Measurements from ENCODE around the gene MEGF6.

Gene MEGF6

DNA sequence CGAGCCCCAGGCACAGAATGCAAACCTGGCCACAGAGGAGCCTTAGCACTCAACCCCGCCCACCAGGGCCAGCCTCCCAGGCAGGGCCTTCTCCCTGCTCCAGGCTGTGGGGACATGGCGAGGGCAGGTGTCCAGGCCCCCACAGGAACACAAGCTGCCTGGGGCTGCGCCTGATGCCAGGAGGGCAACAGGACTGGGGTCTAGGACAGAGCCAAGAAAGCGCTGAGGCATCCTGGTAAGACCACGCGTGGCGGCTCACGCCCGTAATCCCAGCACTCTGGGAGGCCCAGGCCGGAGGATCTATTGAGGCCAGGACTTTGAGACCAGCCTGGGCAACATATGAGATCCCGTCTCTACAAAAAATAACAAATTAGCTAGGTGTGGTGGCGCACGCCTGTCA, 59.1 kb downstream of the MEGF6 start:
- DNase-seq: no peak

DNA sequence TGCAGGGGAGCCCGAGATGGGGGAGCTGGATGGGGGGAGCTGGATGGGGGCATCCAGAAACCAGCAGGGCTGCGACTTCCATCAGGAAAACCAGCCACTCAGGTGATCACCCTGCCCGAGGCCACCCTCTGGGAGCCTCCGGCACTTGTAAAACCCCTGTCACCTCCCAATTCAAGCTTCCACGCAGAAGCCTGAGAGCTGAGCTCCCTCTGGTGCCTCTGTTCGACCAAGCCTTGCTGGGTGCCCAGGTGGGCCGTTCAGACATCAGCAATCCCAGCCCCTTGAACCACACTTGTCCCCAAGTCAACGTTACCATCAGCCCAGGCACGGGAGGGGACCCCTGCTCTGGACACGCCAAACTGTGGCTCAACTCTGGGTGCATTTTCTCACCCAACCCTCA, 59.6 kb downstream of the MEGF6 start:
- DNase-seq: no peak

- DNase-seq: no peak
Observed at GRCh38 chr1:3551290-3551678, 60.0 kb downstream of the MEGF6 start.

- DNase-seq: no peak
Observed at GRCh38 chr1:3550511-3551289, 60.6 kb downstream of the MEGF6 start.

DNA sequence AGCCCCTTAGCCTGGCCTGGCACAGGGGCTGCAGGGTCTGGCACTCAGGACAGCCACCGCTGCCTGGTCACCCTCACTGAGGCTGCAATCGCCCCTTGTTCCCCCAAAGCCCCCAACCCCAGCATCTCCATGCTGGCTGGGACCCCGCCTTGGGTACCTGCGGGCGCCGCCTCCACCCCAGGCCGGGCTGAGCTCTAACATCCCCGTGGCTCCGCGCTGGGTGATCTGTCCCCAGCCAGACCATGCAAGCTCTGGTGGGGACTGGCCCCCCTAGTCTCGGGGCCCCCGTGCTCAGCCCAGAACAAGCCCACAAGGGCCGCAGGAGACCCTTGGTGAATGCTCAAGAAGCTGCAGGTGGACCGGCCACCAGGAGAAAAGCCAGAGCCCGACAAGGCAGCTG, 62.4 kb downstream of the MEGF6 start:
- DNase-seq: no peak

DNA sequence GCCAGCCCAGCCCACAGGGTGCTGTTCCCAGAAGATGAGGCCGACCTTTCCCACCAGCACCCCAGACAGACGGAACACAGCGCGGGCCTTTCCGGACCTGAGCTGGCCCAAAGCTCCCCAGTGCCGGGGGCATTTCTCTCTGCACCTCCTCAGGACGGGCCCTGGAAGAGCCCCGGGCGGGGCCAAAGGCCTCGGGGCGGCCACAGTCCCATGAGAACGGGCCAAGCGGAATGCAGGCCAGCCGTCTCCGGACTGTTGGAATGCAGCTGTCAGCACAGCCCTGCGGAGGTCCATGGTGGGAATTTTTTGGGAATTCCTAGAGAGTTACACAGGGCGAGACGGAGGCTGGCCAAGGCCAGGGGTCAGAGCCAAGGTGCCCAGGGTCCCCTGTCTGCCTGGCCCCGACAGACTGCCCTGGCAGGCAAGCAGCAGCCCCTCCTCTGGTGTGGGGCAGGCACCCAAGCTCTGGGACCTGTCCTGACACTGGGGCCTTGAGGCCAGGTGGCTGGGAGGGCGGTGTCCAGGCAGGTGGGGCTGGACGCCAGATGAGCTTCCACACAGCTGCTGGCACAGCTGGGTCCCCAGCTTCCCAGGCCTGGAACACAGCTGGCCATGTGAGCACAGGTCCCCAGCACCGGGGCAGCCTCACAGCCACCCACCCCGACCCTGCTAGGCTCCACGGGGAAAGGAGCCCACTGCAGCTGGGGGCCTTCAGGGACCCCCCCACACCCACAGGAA, 63.0 kb downstream of the MEGF6 start:
- no peak for DNase-seq

- no peak for DNase-seq
Observed at GRCh38 chr1:3547055-3548005, 64.0 kb downstream of the MEGF6 start.

DNA sequence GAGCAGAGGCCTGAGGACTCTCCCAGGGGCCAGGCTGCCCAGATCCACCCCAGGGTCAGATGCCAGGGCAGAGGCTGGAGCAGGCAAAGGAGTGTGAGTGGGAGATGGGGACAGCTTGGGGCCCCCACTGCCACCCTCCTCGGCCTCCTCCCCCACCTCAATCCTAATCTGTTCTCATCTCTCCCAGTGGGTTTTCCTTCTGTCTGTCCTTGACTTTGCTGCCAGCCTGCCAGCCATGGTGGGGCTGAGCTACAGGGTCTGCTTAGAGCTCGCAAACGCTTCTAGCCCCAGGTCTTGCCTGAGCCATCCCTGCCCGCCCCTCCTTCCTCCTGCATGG, 65.3 kb downstream of the MEGF6 start:
- DNase-seq: no peak

- no peak for DNase-seq
Observed at GRCh38 chr1:3545363-3546047, 65.8 kb downstream of the MEGF6 start.

DNA sequence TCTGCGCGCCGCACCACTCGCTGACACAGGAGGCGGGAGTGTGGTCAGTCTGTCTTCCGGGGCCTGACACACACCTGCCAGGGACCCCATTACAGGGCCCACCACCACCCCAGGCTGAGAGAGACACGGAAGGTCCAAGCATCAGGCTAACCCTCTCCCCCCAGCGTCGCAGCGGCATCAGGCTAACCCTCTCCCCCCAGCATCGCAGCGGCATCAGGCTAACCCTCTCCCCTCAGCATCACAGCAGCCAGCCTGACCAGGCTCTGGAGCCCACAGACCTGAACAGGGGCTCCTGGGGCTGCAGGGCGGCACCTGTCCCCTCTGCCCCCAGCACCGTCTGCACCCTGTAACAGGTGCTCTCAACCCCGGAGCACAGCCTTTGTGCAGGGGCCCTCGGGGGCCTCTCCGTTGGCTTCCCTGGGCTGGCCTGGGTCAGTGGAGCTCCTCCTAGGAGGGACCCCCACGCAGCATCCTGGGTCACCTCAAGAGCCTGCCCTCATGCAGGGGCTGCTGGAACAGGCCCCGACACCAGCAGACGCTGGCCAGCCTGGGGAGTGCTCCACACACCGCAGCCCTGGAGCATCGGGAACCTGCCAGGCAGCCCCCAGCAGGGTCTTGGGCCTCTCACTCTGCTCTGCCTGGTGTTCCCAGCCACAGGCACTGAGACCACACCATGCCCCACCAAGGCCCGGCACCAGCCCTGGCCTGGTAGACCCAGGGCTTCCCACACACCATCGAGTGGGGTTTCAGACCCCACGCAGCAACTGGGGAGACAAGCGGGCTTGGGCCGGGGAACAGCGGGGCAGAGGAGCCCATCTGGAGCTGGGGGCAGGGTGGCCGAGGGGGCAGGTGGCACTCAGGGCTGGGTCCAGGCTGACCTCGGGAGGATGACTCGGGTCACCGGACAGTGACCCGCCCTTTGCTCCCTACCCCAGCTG, 67.0 kb downstream of the MEGF6 start:
- DNase-seq: no peak

GRCh38 chr1:3543076-3544039, 68.0 kb downstream of the MEGF6 start:
- no peak for DNase-seq

DNA sequence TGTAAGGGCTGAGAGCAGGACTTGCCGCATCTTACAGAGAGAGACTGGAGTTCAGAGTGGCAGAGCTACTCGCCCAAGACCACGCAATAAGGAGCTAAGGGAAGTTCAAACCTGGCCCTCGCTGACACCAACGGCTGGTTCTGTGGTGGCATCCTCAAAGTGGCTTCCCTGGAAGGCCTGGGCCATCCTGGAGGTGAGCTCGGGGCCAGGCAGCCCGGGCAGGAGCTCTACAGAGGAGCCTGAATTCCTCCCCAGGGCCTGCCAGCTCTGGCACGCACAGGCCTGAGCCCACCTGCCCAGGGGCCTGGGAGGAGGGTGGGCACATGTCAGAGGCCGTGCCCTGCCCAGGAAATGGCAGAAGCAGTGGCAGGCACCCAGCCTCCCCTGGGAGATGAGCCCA, 68.6 kb downstream of the MEGF6 start:
- DNase-seq: no peak

DNA sequence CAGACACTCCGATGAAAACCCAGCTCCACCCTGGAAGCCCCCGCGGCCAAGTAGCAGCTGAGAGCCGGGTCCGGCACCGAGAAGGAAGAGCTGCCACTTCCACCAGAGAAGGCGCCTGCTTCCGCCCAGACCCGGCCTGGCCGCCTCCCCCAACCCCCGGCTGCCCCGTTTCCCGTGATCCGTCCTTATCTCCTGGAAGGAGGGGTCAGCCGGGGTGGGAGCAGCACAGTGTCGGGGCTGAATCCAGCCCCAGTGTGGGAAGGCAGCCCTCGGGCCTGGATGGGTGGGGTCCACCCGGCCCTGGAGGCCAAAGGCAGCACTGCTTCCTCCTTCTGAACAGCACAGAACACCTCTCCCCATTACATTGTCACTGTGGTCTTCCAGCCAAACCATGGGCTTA, 69.4 kb downstream of the MEGF6 start:
- DNase-seq: no peak

DNA sequence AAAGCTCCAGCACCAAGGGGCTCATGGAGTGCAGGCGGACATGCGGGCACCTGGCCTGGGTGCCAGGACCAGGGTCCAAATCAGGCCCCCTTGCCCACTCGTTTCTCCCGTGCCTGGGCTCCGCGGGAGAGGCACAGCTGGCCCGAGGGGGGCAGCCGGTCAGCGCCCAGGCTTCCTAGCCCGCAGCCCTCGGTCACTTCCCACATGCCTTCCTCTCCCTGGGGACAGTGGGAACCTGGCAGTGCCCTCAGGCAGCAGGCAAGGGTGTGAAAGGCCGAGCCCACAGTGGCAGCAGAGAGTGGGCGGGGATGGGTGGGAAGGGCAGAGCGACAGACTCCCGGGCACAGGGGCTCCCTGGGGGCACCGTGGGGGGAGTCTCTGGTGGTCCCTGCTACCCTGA, 69.8 kb downstream of the MEGF6 start:
- DNase-seq: no peak

- DNase-seq: no peak
Observed at GRCh38 chr1:3540876-3541275, 70.4 kb downstream of the MEGF6 start.

DNA sequence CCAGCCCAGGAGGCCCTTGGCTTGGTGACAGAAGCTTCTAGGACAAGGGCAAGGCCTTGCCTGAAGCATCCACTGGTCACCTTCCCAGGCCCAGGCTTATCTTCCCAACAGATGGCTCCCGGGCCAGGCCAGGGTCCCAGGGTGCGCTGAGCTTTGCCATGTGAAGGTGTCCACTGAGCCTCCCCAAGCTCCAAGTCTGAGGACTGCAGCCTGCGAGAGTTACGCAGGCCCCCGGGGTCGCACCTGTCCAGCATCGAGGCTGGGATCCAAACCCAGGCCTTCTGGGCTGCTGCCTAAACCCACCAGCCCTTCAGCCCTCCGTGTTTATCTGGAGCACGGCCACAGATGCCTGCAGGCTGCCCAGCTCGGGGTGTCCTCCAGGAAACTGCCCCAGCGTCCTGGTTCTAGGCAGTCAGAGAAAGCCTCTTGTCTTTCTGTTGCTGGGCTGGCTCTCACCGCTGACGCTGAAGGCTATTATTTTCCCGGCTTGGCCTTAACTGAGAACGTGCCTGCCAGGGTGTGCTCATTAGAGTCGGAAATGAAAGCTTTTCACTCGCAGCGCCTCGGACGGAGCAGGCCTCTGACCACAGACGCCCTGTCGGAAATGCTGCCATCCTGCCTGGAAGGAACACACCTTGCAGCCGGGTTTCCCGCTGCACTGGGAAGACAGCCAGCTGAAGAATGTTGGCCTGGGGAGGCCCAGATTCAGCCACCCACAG, 71.4 kb downstream of the MEGF6 start:
- DNase-seq: no peak

DNA sequence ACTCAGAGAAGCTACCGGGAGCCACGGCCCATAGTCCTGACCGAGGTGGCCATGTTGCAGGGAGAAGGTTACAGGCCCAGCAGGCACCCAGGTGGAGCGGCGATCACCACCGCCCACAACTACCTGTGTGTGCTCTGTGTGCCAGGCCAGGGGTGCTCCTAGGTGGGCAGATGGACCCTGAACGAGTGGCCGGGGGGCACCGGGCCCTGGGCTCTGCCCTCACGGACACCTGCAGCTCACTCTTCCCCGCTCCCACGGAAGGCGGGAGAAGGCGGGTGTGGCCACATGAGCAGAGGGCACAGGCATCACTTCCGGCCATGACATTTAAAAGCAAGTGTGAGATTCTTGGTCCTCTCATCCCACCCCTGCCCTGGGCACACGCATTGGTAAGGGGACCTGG, 73.9 kb downstream of the MEGF6 start:
- no peak for DNase-seq

DNA sequence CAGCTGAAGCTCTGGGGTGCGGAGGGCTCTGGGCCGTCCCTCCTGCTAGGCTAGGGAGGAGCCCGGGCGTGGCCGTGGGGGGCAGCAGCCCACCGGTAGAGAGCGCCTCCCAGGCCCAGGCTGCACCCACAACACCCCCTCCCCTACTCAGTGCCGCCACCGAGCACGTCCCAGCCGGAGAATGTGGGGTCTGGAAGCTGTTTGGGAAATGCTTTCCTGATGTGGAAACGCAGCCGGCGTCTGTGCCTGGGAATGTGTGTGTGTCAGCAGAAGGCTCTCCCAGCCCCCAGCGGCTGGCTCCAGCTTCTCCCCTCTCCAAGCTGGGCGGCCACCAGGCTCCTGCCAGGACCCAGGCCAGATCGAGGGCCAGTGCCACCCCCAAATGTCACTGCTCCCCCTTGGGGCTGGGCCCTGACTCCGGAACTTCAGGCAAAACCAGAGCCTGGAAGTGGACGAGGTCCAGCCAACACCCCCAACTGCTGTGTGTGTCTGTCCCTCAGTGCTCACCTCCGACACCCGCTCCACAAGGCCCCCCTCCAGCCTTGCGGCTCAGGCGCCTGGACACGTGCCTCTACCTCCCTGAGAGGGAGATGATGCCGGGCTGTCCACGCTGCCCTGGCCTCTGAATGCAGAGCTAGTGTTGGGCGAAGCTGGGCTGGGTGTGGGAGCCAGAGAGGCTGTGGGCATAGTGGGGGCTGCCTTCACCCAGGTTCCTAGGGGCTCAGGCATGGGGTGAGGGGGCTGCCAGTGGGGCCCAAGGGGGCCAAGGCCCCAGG, 74.7 kb downstream of the MEGF6 start:
- DNase-seq: no peak

GRCh38 chr1:3535732-3536131, 75.6 kb downstream of the MEGF6 start:
- no peak for DNase-seq

Data from OCI-M1 (cell line).